Activated naive CD4-positive, alpha-beta T cell treated with anti-CD3 and anti-CD28 coated beads, Interleukin-2, amount 50 U/mL, for 24 hours (primary cell): ENCODE measurements around the gene CACNG6.

Source experiments
- H3K27ac Mint-ChIP-seq: one replicate; pipeline ENCODE4 v1.8.0; 2021; ENCODE audit warnings: mild to moderate bottlenecking, mixed read lengths
- H3K27me3 Mint-ChIP-seq: one replicate; pipeline ENCODE4 v1.8.0; 2021; ENCODE audit warnings: mixed read lengths
- H3K36me3 Mint-ChIP-seq: one replicate; pipeline ENCODE4 v1.8.0; 2021; ENCODE audit warnings: mixed read lengths
- H3K4me1 Mint-ChIP-seq: one replicate; pipeline ENCODE4 v1.8.0; 2021; ENCODE audit warnings: mixed read lengths
- H3K4me3 Mint-ChIP-seq: one replicate; pipeline ENCODE4 v1.8.0; 2021; ENCODE audit warnings: mild to moderate bottlenecking, mixed read lengths
- H3K9me3 Mint-ChIP-seq: one replicate; pipeline ENCODE4 v1.8.0; 2021; ENCODE audit warnings: mixed read lengths

The CACNG6 gene

GRCh38 chr19:54042989-54043388 lies 51.6 kb downstream of the CACNG6 start:
- Mint-ChIP-seq H3K4me1 (no peaks in the 10 kb centered on the region), H3K27me3 (peaks cover 18% of the 10 kb centered on the region), H3K27ac (no peak overlapping the region), H3K9me3 (no peaks in the 10 kb centered on the region), H3K36me3 (no peaks in the 10 kb centered on the region), H3K4me3 (no peak overlapping the region)

- H3K4me1 Mint-ChIP-seq: no peaks in the 10 kb centered on the region
- no peak overlapping the region for H3K27ac Mint-ChIP-seq
- H3K27me3 Mint-ChIP-seq: peaks cover 19% of the 10 kb centered on the region
- H3K36me3 Mint-ChIP-seq: no peaks in the 10 kb centered on the region
- H3K9me3 Mint-ChIP-seq: no peaks in the 10 kb centered on the region
- no peak overlapping the region for H3K4me3 Mint-ChIP-seq
Observed at GRCh38 chr19:54045771-54046170, 54.3 kb downstream of the CACNG6 start.

GRCh38 chr19:54047616-54048015 lies 56.2 kb downstream of the CACNG6 start:
- no peaks in the 10 kb centered on the region for H3K36me3 Mint-ChIP-seq
- H3K4me1 Mint-ChIP-seq: no peaks in the 10 kb centered on the region
- H3K4me3 Mint-ChIP-seq: no peak overlapping the region
- peaks cover 18% of the 10 kb centered on the region for H3K27me3 Mint-ChIP-seq
- H3K9me3 Mint-ChIP-seq: no peaks in the 10 kb centered on the region
- H3K27ac Mint-ChIP-seq: no peak overlapping the region
